Transverse colon (tissue), 4 donors: ENCODE measurements around the gene KRTAP10-11.

Experiments
- CTCF ChIP-seq, 5 experiments: fragments of 200-600 bp in 3 of 5; fragments of 450-650 bp in 2 of 5; sonication (generic) in 3 of 5; IDR thresholded peaks; 1 replicate in 2 of 5; 2 replicates in 3 of 5; pipeline ENCODE4 v1.5.1; 2016 to 2017; ENCODE audit warnings: antibody characterized with exemption in 5 of 5, inconsistent platforms in 3 of 5, mild to moderate bottlenecking in 2 of 5, moderate library complexity in 1 of 5
- POLR2A ChIP-seq: fragments of 450-650 bp; IDR thresholded peaks from one replicate; pipeline ENCODE4 v1.6.1; 2016; ENCODE audit warnings: antibody characterized with exemption, mild to moderate bottlenecking, moderate library complexity
- POLR2AphosphoS5 ChIP-seq, 3 donors: sonication (generic); formaldehyde crosslinking; IDR thresholded peaks; one replicate each; pipeline ENCODE4 v1.6.1; 2016; ENCODE audit warnings: antibody characterized with exemption in 3 of 3

- TF ChIP-seq CTCF (IDR thresholded peaks at IDR 0.05) (no peak), POLR2A (no peak), POLR2AphosphoS5 (IDR thresholded peaks at IDR 0.05) (no peak)
Observed at GRCh38 chr21:44686000-44686781, 40.0 kb downstream of the KRTAP10-11 start.
